NK-92 (cell line): ENCODE results near the gene RICTOR.
"Not testable (repeated sequence)": the region's sequence is repeated elsewhere in the genome, so short reads cannot be mapped to it uniquely, and the experiment has no call there.

ENCODE experiments used
- DNase-seq: peaks from one replicate; lab custom pipeline; 2025; ENCODE audit not compliant: unreplicated experiment; lab: John Stamatoyannopoulos, UW

Gene RICTOR

DNA sequence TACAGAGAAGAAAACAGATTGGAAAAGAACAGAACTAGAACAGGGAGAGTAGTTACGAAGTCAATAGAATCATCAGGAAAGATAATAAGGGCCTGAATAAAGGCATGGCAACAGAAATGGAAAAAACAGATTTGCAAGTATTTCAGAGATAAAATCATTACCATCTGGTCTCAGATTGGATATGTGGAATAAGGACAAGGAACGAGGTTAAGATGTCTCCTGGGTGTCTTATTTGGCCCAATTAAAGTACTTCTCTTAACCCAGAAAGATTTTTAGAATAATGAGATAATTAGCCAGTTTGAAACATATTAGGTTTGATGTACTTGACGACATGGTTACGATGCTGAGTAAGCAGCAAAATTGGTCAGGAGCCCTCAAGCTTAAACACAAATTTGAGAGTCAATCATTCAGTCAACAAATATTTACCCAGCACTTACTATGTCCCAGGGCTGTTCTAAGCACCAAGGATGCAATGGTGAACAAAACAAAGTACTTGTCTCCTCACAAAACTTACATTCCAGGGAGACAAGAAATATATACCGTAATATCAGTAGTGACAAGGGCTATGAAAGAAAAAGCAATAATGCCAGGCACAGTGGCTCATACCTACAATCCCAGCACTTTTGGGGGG lies 18.3 kb downstream of the RICTOR start:
- no peak for DNase-seq

DNA sequence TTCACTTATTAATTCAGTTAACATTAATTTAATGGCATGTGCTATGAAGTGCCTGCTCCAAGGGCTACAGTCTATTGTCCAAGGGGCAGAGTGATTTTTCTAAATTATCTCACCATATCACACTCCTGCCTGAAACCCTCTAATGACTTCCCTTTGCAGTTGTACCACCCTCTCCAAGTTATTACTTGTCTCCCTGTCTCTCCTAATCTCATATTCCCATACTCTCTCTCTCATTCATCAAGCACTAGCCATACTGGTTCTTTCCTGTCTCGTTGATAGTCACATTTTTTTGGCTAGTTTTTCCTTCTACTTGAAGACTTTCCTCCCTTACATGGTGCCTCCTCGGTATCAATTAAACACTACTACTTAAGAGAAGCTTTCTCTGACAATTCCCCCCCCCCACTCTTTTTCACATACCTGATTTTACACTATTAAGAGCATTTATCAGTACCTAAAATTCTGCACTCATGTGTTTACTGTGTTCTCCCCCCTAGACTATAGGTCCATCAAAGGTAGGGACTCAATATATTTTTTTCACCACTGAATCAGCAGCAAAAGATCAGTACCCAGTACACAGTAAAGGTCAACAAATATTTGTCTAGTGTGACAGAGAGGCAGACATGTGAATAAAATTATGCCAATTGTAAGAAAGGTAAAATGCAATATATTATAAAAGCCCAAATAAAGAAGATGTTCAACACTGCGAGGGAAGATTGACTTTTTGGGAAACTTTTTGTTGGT lies 19.0 kb downstream of the RICTOR start:
- DNase-seq = no peak

DNA sequence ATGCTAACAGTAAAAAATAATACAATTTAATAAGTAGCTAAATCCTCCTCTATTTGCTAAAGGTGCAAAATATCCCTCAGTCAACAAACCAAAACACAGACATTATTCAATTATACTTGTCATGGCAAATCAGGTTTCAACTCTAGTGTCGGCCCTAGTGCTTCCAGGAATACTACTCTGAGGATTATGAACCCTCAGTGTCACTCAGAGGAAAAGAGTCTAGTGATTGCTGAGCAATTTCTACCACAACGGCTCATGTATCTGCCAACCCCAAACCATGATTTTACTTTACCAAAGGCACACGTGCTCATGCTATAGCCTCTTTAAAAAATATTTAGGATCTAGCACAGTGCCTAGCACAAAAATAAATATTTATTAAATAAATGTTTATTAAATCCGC lies 21.0 kb downstream of the RICTOR start:
- no peak for DNase-seq

DNA sequence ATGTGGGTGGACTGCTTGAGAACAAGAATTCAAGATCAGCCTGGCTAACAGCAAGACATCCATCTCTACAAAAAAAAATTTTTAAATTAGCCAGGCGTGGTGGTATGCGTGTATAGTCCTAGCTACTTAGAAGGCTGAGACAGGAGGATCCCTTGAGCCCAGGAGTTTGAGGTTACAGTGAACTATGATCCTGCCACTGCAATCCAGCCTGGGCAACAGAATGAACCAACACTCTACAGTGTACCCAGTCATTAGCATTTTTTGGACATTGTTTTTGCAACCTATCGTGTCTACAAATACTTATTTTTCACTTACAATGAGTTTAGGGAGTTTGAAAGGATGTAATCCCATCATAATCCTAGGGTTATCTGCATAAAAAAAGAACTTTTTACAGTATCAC lies 22.1 kb downstream of the RICTOR start:
- DNase-seq = no peak

DNA sequence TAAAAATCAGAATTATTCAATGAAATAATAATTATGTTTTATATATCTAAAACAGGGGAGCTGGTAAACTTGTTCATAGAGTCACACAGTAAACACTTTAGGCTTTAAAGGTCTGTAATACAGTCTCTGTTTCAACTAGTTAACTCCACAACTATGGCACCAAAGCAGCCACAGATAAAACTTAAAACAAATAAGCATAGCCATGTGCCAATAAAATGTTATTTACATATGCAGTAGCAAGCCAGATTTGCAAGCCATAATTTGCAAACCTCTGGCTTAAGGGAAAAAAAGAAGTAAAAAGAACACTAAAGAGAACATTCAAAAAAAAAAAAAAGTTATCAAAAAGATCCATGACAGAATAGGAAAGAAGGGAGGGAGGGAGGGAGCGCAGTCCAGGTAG lies 24.9 kb downstream of the RICTOR start:
- DNase-seq = no peak

DNA sequence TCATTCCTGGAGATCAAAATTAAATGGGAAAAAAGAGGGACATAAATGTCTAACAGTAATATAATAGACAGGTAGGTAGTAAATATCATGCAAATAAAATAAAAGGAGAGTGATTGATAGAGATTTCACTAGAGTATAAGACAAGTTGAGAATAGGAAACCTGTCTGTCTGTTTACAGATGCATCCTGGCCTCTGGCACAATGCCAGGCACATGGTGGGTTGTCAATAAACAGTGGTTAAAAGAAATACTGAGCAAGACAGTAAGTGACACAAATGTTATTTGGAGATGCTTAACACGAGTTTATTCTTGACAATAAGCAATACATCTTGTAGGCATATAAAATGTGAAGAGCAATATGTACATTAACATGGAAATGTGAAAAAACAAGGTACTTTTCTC lies 33.3 kb downstream of the RICTOR start:
- DNase-seq = no peak

DNA sequence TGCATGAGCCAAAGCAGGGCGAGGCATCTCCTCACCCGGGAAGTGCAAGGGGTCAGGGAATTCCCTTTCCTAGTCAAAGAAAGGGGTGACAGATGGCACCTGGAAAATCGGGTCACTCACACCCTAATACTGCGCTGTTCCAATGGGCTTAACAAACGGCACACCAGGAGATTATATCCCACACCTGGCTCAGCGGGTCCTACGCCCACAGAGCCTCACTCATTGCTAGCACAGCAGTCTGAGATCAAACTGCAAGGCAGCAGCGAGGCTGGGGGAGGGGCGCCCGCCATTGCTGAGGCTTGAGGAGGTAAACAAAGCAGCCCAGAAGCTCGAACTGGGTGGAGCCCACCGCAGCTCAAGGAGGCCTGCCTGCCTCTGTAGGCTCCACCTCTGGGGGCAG lies 39.7 kb downstream of the RICTOR start:
- DNase-seq = not testable (repeated sequence)

DNA sequence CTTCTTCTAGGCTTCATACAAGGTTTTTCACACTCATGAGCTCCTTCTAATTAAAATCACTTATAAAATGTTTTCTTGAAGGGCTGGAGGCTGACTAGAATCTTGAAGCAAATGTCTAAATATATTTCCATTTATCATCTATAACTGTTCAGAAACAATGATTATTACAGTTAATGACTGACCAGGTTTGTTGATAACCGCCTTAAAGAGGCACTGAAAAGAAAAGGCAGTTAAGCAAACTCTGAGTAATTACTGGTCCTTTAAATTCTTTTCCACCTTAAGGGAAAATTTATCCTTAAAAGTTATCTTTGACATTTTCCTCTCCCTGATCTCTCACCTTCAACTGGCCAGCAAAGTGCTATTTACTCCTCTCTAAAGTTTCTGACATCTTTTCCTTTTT lies 43.2 kb downstream of the RICTOR start:
- no peak for DNase-seq

DNA sequence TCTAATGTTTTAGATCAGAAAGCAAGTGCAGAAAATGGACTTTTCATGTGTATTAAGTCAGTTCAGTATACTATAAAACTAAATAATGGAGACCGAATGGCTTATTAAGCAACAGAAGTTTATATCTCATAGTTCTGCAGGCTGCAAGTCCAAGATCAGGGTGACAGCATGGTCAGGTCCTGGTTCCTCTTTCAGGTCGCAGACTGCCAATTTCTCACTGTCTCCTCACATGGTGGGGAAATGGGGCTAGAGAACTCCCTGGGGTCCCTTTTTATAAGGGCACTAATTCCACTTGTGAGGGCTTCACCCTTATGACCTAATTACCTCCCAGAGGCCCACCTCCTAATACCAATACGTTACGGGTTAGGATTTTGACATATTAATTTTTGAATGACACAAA lies 48.7 kb downstream of the RICTOR start:
- DNase-seq = no peak

DNA sequence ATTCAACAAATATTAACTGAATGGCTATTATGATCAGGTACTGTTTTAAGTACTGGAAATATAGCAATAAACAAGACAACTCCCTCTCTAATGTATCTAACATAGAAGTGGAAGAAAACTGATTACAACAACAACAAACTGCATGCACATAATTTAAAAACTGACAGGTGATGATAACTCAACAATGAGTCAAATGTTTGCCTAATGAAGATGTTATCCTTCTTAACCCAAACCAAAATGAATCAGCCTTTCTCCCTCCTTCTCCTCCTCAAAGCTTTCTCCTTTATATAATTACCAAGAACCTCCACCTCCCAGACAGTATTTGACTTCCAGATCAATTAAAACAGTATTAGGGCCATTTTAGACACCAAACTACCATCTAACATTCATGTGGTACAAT lies 49.3 kb downstream of the RICTOR start:
- DNase-seq = no peak

DNA sequence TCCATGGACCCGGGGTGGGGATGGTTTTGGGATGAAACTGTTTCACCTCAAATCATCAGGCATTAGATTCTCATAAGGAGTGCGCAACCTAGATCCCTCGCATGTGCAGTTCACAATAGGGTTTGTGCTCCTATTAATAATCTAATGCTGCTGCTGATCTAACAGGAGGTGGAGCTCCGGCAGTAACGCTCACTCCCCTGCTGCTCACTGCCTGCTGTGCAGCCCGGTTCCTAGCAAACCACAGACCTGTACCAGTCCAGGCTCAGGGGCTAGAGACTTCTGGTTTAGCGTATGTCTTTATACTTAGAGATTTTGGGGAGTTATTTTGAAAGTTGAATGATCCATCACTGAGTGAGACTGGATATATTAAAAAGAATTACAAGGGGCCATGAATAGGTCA lies 50.2 kb downstream of the RICTOR start:
- DNase-seq = no peak

DNA sequence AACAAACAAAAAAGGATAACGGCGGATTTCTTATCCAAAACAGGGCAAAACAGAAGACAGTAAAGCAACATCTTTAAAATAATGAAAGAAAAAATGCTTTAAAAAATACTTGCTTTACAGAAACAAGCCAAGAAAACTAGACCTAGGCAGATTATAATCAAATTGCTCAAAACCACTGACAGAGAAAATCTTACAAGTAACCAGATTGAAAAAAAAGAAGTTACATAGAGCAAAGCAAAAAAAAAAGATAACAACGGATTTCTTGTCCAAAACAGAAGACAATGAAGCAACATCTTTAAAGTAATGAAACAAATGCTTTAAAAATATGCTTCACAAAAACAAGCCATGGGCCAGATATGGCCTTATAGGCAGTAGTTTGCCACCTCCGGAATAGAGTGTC lies 51.1 kb downstream of the RICTOR start:
- DNase-seq = no peak

DNA sequence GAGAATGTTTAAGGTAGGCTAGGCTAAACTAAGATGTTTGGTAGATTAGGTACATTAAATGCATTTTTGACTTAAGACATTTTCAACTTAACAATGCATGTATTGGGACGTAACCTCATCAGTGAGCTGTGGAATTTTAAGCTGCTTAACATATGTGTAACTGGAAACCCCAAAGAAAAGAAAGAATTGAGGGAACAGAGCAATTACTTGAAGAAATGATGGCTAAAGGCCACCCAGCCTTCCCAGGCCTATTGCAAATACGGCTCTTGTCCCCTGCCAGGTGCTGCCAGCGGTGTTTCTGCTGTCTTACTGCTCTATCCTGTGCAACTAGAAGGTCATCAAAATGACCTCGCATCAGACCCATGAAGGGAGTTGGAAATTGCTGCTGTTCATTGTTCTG lies 52.0 kb downstream of the RICTOR start:
- DNase-seq = no peak

DNA sequence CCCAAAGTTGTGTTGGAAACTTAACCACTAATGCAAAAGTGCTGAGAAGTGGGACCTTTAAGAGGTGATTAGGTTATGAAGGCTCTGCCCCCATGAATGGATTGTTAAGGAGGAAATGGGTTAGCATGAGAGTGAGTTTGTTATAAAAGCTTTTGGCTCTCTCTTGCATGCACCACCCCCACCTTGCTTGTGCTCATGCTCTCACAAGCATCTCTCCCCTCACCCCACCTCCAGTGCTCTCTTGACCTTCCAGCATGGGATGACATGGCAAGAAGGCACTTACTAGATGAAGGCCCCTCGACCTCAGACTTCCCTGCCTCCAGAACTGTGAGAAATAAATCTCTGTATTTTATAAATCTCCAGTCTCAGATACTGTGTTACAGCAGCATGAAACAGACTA lies 52.8 kb downstream of the RICTOR start:
- DNase-seq = no peak

DNA sequence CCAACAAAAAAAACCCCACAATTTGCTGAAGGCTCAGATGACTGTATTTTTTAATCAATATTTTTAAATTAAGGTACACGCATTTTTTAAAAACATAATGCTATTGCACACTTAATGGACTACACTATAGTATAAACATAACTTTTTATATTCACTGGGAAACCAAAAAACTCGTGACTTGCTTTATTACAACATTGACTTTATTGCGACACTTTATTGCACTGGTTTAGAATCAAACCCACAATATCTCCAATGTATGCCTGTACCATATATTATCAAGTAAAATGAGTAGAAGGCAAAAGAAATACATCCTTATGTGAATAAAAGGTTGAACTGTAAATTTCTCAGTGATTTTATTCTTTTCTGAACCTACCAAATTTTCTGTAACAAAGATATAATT lies 53.7 kb downstream of the RICTOR start:
- DNase-seq = no peak

DNA sequence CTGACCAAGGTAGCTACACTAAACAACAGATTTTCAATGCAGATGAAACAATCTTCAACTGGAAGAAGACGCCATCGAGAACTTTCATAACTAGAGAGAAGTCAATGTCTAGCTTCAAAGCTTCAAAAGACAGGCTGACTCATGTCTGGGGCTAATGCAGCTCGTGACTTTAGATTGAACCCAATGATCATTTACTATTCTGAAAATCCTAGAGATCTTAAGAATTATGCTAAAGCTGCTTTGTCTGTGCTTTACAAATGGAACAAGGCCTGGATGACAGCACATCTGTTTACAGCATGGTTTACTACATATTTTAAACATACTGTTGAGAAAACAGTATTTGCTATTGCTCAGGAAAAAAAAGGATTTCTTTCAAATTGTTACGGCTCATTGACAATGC lies 54.9 kb downstream of the RICTOR start:
- no peak for DNase-seq

DNA sequence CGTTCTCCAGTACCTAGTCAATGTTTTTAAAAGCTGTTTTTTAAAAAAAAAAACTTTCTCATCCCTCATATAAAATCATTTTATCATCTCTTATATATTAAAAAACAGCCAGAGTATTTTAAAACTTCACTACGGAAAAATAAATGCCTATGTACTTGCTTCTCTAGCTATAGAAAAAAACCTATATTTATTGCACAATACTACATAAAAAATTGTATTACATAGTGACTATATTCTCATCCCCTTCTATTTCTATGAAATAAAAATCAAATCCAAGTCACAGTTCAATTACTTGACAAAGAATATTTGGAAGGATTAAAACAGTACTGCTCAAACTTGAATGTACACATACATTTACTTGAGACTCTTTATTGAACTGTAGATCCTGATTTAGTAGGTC lies 56.7 kb downstream of the RICTOR start:
- DNase-seq = no peak

DNA sequence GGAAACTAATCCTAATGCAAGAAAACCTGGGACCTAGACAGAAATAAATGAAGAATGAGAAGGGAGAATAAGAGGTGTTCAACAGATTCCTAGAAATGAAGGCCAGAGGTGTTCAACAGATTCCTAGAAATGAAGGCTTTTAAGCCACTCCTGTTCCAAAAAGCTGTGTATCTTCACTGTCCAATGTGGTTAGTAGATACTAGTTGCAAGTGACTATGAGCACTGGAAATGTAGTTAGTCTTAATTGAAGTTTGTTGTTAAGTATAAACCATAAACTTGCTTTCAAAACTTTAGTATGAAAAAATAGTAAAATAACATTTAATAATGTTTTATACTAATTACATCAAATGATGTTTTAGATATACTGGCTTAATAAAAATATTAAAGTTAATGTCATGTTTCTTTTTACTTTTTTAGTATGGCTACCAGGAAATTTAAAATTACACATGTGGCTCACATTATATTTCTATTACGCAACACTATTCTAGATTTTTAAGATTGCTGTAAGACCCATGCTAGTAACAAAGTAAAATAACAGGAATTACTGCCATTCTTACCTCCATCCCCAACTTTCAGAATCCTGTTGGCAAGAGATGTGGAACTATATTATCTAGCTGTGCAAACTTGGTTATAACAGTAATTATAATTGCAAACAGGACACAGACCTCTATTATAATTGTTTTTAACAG lies 57.5 kb downstream of the RICTOR start:
- DNase-seq = no peak

DNA sequence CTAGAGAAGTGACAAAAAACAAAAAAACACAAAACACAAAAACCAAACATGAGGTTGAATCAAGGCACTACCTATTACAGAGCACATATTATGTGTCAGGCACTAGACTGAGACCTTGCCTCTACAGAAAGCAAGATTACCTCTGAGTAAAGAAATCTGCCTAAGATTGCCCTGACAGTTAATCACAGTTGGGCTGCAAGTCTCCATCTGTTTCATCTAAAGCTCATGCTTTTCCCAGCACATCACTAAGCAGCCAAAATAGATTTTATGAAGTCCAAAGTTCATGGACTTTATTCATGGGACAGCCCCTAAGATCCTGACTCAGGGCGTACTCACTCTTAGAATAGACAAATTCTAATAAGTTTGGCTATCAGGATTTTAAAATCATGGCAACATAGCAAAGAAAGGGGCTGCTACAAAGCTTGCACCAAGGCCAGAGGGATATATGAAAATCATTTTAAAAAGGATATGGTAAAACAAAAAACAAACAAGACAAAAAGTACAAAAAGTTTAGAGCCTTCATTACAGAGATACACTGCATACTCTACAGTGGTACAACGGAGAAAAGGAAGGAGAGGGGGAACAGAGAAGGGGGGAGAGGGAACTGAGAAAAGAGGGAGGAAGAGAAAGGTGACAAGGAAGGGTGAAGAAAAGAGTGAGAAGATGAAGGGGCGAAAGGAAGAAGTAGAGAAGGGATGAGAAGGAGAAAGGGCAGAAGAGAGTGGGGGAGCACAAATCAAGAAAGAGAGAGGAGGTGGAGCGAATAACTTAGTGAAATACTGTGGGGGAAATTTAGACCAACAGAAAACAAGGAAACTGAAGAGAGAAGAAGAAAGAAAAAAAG lies 58.2 kb downstream of the RICTOR start:
- no peak for DNase-seq

DNA sequence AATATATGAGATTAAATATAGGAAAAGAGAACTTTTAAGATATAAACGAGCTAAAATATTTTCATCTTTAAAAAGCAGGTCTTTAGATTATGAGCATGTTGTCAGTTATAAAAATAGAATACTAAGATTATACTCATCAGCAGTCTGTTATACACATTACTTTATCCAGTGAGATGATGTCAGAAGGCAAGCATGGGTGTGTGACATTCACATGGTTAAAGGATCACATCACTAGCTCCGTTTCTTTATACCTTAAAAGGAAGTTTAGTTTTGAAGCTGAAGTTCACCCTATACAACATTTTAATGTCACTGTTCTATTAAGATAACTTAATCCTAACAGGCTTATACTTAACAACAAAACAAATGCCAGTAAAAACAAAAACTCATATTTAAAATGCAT lies 59.6 kb downstream of the RICTOR start:
- no peak for DNase-seq

DNA sequence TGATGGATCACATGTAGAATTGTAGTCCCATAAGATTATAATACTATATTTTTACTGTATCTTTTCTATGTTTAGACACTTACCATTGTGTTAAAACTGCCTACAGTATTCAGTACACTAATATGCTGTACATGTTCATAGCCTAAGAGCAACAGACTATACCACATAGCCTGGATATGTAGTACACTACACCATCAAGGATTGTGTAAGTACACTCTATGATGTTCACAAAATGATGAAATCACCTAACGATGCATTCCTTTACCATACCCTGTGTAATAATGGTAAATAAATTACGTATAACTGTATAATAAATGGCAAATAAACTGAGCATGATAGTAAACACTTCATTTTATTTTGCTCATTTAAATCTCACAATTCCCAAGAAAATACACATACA lies 60.3 kb downstream of the RICTOR start:
- DNase-seq = no peak

DNA sequence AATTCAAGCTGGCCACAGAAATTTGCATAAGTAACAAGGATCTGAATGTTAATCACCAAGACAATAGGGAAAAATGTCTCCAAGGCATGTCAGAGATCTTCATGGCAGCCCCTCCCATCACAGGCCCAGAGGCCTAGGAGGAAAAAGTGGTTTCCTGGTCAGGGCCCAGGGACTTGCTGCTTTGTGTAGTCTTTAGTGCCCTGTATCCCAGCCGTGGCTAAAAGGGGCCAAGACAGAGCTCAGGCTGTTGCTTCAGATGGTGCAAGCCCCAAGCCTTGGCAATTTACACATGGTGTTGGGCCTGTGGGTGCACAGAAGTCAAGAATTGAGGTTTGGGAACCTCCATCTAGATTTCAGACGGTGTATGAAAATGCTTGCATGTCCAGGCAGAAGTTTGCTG lies 63.2 kb downstream of the RICTOR start:
- DNase-seq = not testable (repeated sequence)
